Stimulated activated CD4-positive, alpha-beta T cell treated with anti-CD3 and anti-CD28 coated beads, Interleukin-4, amount 100 ng/mL, for 4 hours (primary cell): Measurements from ENCODE around the gene AGAP1.

Experiments
- DNase-seq, 2 experiments: peaks; one replicate each; pipeline ENCODE4 v3.0.0-alpha.2; 2020

The AGAP1 gene

GRCh38 chr2:235511187-235511661 is 17.4 kb downstream of the AGAP1 start:
- DNase-seq: no peak

- DNase-seq: no peak
Observed at GRCh38 chr2:235511751-235512698, 18.2 kb downstream of the AGAP1 start.

- no peak for DNase-seq
Observed at GRCh38 chr2:235512699-235513053, 18.8 kb downstream of the AGAP1 start.

- no peak for DNase-seq
Observed at GRCh38 chr2:235513984-235514626, 20.3 kb downstream of the AGAP1 start.

GRCh38 chr2:235514627-235515363 is 21.0 kb downstream of the AGAP1 start:
- DNase-seq: no peak

- DNase-seq: no peak
Observed at GRCh38 chr2:235515364-235515742, 21.5 kb downstream of the AGAP1 start.

GRCh38 chr2:235515821-235516220 is 22.0 kb downstream of the AGAP1 start:
- DNase-seq: no peak

- no peak for DNase-seq
Observed at GRCh38 chr2:235516257-235516656, 22.4 kb downstream of the AGAP1 start.

GRCh38 chr2:235518322-235519090 is 24.7 kb downstream of the AGAP1 start:
- no peak for DNase-seq

- DNase-seq: no peak
Observed at GRCh38 chr2:235520787-235521186, 26.9 kb downstream of the AGAP1 start.

- no peak for DNase-seq
Observed at GRCh38 chr2:235521844-235522243, 28.0 kb downstream of the AGAP1 start.

GRCh38 chr2:235523021-235523420 is 29.2 kb downstream of the AGAP1 start:
- DNase-seq: no peak

- no peak for DNase-seq
Observed at GRCh38 chr2:235523486-235524150, 29.8 kb downstream of the AGAP1 start.

GRCh38 chr2:235526166-235526565 is 32.3 kb downstream of the AGAP1 start:
- DNase-seq: no peak

- no peak for DNase-seq
Observed at GRCh38 chr2:235527806-235528469, 34.1 kb downstream of the AGAP1 start.

- no peak for DNase-seq
Observed at GRCh38 chr2:235529621-235530020, 35.8 kb downstream of the AGAP1 start.

- no peak for DNase-seq
Observed at GRCh38 chr2:235530735-235531134, 36.9 kb downstream of the AGAP1 start.

- DNase-seq: no peak
Observed at GRCh38 chr2:235532307-235532706, 38.5 kb downstream of the AGAP1 start.

GRCh38 chr2:235533198-235533597 is 39.4 kb downstream of the AGAP1 start:
- DNase-seq: no peak

- no peak for DNase-seq
Observed at GRCh38 chr2:235533616-235534385, 40.0 kb downstream of the AGAP1 start.
